ENCODE data around the gene HSPA14.
"Not testable (repeated sequence)": the region's sequence is repeated elsewhere in the genome, so short reads cannot be mapped to it uniquely, and the experiment has no call there.

The HSPA14 gene, protein sequence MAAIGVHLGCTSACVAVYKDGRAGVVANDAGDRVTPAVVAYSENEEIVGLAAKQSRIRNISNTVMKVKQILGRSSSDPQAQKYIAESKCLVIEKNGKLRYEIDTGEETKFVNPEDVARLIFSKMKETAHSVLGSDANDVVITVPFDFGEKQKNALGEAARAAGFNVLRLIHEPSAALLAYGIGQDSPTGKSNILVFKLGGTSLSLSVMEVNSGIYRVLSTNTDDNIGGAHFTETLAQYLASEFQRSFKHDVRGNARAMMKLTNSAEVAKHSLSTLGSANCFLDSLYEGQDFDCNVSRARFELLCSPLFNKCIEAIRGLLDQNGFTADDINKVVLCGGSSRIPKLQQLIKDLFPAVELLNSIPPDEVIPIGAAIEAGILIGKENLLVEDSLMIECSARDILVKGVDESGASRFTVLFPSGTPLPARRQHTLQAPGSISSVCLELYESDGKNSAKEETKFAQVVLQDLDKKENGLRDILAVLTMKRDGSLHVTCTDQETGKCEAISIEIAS

DNA sequence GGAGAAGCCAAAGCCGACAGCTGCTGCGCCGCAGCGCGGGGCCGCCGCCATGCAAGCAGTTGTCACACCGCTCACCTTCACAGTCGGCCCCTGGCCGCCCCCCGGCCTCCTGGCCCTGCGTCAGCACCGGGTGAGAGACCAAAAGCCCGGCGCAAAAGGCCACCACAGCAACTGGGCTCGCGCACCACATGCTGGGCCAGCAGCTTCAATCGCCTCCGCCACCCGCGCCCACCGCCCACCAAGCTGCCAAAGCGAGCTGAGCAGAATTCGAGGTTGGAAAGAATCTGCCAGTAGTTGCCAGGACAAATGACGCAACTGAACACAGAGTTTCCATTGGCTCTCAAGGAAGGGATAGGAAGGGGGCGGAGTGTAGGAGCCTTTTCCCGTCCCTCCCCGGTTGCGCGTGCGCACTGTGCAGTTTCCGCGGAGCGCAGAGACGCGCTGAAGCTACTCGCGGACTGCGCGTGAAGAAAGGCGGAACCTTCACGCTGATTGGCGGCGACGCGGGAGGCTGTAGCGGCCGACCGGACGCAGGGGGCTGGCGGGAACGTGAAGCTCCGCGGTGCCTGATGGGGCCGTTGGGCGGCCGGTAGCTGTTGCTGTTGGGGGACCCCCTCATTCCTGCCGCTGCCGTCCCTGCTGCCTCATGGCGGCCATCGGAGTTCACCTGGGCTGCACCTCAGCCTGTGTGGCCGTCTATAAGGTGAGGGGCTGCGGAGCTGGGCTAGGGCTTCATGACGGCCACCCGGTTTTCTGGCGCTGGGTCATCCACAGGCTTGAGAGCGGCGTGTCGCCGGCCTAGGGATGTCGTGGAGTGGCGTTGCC is at the start of gene HSPA14, which contains the start of the genes CDNF and MSANTD7:
HSPA14 (plus strand) TSS at position 550 of the 825 bp plus-strand sequence; CDS start at position 647, 97 bp downstream.
CDNF (minus strand) TSS at position 281 of the 825 bp plus-strand sequence; CDS start at position 190, 91 bp downstream.
MSANTD7 (plus strand) TSS at position 550 of the 825 bp plus-strand sequence. CDS start 3,979 bp downstream, outside the sequence.
- peak; percentile 98 to 99 for DNase-seq (ENCODE audit: low read depth in 2 of 2)

DNA sequence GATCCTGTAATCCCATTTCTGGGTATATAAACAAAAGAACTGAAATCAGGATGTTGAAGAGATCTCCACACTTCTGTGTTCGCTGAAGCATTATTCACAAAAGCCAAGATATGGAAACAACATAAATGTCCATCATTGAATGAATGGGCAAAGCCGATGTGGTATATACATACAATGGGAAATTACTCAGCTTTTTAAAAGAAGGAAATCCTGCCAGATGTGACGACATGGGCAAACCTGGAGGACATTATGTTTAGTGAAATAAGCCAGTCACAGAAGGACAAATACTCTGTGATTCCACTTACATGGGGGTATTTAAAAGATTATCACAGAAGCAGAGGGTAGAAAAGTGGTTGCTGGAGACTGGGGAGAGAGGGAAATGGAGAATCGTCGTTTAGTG is 39.5 kb upstream of the HSPA14 start:
- no peak for DNase-seq (ENCODE audit: low read depth in 2 of 2)

DNA sequence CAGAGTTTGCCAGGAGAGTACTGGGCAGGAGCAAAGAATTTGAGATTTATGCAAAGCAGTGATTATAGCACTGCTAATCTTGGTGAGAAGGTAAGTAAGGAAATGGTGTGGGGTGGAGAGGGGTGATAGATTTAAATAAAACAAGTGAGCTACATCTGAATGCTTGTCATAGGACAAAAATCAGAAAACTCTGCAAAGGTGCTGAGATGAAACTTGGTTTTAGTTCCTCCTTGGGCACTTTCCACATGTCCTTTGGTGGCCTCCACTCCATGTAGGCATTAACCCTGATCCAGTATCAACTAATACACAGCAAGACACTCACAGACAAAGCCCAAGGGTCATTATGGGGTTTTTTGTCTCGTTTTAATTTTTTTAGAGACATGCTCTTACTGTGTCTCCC is 37.7 kb upstream of the HSPA14 start:
- DNase-seq (ENCODE audit: low read depth in 2 of 2), result no peak

DNA sequence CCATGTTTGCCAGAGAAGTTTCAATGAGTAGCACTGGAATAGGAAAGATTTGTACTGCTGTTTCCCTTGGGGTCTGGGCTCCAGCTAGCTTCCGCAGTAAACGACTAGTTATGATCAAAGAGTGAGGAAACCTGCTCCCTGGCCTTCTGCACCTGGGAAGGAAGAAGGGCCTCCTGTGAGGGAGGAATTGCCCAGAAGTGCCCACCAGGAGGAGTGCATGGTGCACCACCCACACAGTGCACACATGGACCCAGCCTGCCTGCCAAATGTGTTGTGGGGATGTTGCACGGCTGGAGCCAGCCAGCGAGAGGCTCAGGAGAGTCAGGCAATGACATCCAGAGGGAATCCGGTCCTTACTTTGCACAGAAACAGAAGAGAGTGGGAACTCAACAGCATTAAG is 36.4 kb upstream of the HSPA14 start:
- no peak for DNase-seq (ENCODE audit: low read depth in 2 of 2)

DNA sequence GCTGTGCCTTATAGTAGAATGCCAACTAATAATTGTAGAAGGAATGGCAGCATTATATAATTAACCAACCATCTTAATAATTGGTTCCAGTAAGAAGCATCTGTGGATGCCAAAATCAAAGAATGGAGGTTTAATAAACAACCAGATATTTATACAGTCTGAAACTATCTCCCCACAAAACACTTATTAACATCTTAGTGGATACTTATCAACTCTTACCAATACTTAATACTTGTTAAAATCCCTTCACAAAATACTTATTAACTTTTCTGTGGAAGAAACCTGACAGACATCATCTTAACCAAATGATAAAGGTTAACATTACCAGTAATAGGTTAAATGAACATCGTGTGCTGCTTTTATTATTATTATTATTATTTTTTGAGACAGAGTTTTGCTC is 34.3 kb upstream of the HSPA14 start:
- no peak for DNase-seq (ENCODE audit: low read depth in 2 of 2)

DNA sequence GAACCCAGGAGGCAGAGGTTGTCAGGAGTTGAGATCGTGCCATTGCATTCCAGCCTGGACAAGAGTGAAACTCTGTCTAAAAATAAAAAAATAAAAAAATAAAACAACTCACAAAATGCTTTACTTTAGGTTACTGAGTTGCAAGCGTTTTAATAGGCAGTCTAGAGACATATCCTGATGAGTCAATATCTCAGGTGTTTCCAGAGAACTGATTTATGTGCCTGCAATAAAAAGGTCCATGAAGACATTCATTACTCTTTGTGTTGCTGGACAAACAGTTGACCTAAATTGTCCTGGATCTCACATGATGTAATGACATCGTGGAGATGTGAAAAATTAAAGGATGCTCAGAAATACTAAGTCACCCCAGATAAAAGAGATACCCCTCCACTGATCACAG is 31.8 kb upstream of the HSPA14 start:
- DNase-seq (ENCODE audit: low read depth in 2 of 2), result no peak

DNA sequence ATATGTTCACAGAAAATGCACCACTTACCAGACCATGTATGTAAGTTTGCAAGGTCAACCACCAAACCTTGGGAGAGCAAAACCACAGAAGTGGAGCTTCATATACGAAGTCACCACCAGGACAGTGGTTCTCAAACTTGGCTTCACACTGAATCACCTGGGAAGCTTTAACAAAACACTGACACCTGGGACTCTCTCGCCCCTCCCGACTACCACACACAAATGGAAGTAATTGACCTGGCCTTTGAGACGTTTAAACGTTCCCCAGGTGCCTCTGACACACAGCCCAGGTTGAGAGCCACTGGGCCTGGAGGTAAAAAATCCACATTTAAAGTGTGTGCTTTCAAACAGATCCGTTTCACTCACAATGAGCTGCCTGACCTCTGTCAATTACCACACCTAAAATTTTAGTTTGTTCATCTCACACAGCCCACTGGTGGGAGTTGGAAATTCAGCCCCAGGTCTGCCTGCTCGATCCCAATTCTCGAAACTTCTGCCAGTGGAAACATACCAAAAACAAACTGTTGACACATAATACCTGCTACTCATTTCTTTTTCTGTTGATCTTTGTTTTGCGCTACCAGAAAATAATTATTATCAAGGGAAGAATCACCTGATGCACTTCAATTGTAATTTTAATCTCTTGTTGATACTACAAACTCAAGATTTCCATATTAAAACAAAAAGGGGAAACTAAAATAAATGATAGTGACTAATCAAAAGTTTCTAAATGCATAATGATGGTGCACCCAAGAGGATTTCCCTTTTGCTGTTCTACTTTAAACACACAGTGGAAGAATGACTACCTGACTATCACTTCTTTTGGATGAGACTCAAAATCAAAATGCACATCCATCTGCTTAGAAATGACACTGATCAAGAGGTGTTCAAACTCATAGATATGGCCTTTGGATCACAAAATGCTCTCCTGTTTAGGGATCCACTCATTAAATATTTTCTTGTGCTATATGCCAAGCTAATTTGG is 26.8 kb upstream of the HSPA14 start:
- DNase-seq (ENCODE audit: low read depth in 2 of 2), result no peak

DNA sequence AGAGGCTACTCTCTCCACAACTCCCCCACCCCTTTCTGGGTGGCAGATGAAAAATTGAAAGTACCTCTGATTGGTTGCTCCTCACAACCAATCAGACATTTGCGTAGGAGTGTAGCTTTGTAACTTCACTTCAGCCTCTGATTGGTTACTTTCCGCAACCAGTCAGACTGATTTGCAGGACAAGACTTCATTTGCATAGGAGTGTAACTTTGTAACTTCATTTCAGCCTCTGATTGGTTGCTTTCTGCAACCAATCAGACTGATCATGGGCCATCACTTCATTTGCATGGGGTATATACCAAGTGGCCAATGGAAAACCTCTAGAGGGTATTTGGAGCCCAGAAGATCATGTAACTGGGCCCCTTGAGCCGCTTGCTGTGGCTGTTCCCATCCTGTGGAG is 25.8 kb upstream of the HSPA14 start:
- no peak for DNase-seq (ENCODE audit: low read depth in 2 of 2)

DNA sequence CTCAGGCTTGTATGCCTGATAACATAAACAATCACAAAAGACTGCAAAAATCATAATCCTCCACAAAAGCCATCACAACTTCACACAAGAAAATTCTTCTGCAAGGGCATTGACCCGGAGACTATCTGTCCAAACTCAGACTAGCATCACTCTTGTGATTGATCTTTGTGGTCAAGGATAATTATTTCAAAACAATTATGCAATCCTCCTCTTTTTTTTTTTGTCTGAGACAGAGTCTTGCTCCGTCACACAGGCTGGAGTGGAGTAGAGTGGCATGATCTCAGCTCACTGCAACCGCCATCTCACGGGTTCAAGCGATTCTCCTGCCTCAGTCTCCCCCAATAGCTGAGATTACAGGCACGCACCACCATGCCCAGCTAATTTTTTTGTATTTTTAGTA is 22.4 kb upstream of the HSPA14 start:
- DNase-seq (ENCODE audit: low read depth in 2 of 2), result no peak

DNA sequence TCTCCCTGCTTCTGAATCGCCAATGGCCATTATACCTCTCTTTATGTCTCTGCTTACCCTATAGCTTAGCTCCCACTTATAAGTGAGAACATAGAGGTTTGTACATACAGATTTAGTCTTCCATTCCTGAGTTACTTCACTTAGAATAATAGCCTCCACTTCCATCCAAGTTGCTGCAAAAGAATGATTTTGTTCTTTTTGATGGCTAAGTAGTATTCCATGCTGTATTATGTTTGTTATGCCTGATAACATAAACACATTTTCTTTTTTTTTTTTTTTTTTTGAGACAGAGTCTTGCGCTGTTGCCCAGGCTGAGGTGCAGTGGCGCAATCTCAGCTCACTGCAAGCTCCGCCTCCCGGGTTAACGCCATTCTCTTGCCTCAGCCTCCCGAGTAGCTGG is 21.4 kb upstream of the HSPA14 start:
- DNase-seq (ENCODE audit: low read depth in 2 of 2), result not testable (repeated sequence)

DNA sequence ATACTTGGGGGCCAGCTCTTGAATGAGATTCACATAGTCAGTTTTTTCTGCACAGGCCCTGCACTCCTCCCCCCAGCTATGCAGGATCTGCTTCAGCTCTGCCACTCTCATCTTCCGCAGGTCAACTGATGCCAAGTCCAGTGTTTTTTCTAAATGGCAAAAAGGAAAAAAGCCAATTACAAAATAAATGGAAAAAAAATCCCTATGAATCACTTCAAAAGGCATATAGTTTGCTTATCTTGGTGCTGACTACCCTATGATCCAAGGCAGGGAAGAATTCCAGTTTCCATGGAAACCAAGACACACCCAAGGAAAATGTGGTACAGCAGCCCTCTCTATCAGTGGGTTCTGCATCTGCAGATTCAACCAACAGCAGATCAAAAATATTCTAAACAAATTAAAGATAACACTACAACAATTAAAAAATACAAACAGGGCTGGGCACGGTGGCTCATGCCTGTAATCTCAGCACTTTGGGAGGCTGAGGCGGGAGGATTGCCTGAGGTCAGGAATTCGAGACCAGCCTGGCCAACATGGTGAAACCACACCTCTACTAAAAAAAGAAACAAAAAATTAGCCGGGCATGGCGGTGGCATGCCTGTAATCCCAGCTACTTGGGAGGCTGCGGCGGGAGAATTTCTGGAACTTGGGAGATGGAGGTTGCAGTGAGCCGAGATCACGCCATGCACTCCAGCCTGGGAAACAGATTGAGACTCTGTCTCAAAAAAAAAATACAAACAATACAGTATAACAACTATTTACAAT is 17.9 kb upstream of the HSPA14 start:
- DNase-seq (ENCODE audit: low read depth in 2 of 2), result no peak

DNA sequence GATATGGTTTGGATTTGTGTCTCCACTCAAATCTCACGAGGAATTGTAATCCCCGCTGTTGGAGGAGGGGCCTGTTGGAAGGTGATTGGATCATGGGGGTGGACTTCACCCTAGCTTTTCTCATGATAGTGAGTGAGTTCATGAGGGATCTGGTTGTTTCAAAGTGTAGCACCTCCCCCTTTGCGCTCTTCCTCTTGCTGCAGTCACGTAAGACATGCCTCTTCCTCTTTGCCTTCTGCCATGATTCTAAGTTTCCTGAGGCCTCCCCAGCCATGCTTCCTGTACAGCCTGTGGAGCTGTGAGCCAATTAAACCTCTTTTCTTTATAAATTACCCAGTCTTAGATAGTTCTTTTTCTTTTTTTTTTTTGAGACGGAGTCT is 17.3 kb upstream of the HSPA14 start:
- DNase-seq (ENCODE audit: low read depth in 2 of 2), result no peak

DNA sequence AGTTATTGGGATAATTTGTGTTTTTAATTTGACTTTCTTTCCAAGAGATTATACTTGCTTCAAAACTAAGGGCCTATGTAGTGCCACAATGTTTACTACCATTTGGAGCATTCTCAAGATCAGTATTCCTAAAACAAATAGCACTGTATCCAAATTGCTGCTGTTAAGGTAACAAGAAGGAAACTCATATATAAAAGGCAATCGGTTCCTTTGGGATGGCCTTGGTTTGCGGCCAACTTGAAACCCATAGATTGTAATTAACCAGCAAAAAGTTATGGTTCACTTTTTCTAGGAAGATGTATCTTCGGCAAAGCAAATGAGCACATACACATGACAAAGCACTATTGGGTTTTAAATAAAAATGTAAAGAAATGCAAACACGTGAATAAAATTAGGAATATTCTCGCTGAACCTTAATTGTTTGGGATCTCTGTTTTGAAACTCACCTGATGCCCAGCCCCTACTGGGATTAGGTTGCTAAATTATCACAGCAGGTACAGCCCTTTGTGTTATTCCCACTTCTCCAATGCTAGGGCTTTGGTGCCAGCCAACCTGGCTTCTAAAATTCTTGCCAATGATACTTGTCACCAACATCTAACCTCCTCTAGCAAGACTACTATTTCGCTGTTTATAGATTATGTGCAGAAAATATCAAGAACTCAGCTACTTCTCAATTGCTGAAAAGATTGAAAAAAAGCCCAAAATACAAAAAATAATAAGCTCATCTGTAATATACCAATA is 16.3 kb upstream of the HSPA14 start:
- DNase-seq (ENCODE audit: low read depth in 2 of 2), result no peak

DNA sequence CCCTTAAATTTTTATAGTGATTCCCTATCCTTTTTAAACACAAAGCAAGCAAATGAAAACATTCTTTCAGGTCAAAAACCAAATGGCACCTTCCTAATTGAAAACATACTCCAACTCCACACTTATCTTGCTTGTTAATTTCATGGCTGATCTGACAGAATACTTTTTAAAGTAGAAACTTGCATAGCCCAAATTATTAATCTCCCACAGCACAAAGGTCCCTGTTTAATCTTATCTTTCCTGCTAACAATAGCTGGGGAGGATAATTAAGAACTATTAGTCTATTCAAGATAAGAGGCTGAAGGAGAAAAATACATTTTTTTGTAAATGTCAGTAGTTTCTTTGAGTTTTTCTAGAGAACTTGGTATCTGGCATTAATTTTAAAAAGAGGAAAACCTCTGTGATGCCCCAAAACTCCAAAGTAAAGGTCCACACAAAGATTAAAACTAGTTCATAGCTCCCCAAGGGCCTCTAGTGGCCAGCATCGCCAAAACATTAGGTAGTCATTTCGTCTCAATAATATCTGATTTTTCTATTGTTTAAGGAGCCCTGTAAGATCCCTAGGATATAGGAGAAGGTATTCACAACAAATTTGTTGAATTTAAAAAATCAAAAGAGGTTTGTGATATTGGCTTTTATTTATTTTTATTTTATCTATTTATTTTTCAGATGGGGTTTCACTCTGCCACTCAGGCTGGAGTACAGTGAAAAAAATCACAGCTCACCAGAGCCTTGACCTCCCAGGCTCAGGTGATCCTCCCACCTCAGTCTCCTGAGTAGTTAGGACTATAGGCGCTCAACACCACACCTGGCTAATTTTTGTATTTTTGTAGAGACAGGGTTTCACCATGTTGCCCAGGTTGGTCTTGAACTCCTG is 15.0 kb upstream of the HSPA14 start:
- peak in 1 of 2 donors; percentile 14 for DNase-seq (ENCODE audit: low read depth in 2 of 2)

DNA sequence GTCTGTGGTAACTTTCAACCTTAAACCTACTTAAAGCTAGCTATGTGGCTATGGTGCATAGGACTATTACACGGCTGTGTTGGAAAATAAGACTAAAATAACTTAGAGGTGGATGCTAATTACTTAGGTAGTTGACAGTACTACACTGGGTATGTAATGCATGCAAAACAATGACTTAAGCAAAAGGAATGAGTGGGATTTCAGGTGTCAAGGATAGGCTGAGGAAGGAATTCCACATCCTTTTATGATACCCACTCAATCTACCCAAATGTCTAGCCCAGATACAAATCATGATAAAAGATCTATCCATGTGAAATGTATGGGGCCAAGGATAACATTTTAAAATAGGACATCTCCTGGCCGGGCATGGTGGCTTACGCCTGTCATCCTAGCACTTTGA is 14.1 kb upstream of the HSPA14 start:
- no peak for DNase-seq (ENCODE audit: low read depth in 2 of 2)

DNA sequence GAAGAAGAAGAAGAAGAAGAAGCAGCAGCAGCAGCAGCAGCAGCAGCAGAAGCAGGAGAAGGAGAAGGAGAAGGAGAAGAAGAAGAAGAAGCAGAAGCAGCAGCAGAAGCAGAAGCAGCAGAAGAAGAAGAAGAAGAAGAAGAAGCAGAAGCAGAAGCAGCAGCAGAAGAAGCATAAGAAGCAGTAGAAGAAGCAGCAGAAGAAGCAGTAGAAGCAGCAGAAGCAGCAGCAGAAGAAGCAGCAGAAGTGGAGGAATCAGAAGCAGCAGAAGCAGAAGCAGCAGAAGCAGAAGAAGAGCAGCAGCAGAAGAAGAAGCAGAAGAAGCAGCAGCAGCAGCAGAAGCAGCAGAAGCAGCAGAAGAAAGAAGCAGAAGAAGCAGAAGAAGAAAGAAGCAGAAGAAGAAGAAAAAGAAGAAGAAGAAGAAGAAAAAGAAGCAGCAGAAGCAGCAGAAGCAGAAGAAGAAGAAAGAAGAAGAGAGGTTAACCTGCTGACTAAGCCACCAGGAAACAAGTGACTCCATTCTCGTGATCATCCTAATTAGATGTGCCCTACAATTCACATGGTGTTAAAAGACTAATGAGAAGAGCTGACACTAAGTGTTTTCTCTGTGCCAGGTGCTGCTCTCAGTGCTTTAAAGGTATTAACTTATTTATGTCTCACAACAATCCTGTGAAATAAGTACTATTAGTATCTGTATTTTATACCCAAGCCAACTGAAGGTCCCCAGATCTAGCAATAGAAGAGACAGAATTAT is 11.9 kb upstream of the HSPA14 start:
- DNase-seq (ENCODE audit: low read depth in 2 of 2), result no peak

DNA sequence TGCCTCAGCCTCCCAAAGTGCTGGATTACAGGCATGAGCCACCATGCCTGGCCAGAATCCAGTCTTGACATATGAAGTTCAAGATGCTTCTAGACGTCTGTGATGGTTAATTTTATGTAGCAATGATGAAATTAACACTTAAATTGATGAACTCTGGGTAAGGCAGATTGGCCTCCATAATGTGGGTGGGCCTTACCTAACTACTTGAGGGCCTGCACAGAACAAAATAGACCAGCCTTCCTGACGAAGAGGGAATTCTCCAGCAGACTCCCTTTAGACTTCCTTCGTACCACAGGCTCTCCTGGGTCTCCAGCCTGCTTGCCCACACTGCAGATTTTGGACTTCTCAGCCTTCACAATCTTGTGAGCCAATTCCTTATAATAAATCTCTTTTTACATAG is 5.0 kb upstream of the HSPA14 start:
- no peak for DNase-seq (ENCODE audit: low read depth in 2 of 2)

DNA sequence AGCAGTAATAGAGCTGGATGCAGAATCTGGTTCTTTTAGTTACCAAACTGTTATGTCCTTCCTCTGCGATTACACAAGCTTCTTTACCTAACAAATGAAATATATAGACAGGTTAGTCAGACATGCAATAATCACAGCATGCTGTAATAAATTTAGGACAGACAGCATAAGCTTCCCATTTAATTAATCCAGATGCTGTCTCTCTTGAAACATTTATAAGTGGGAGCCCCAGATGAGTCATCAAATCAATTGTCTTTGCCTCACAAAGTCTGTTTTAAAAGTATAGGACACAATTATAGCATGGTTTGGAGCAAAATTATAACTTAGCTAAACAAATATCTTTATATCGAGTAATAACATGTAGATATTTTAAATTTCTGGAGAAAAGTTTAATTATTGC is 1.9 kb upstream of the HSPA14 start:
- DNase-seq (ENCODE audit: low read depth in 2 of 2), result no peak
